OCI-LY3 (cell line): ENCODE results near the gene IFNA2.
A peak's percentile ranks its signal among the peaks of the same experiment; 100 is the strongest.
"Not testable (repeated sequence)": the region's sequence is repeated elsewhere in the genome, so short reads cannot be mapped to it uniquely, and the experiment has no call there.

Experiments
- H2AFZ ChIP-seq: fragments of 200-600, 300-600 bp; shearing (Covaris generic); 2 replicates; pipeline ENCODE4 v1.6.0; 2014; ENCODE audit warnings: antibody characterized with exemption, low read depth, low read length
- H3K27ac ChIP-seq: fragments of 200-600, 300-600 bp; sonication (generic); 2 replicates; pipeline ENCODE4 v1.5.1; 2014; ENCODE audit warnings: mild to moderate bottlenecking, low read length, moderate library complexity, mixed read lengths
- H3K27me3 ChIP-seq: fragments of 200-600, 300-600 bp; sonication (generic); 2 replicates; pipeline ENCODE4 v1.6.1; 2014; ENCODE audit warnings: low read depth, low read length, mixed read lengths
- H3K36me3 ChIP-seq: fragments of 200-600, 300-600 bp; sonication (generic); replicated peaks from 2 replicates; pipeline ENCODE3; 2014; ENCODE audit warnings: low read depth, low read length, mixed read lengths
- H3K4me1 ChIP-seq: fragments of 300-600, 200-600 bp; sonication (generic); 2 replicates; pipeline ENCODE4 v1.6.1; 2014; ENCODE audit warnings: low read length, mixed read lengths
- H3K4me2 ChIP-seq: fragments of 200-600, 300-600 bp; sonication (generic); 2 replicates; pipeline ENCODE4 v1.6.1; 2014; ENCODE audit warnings: low read length, mixed read lengths
- H3K4me3 ChIP-seq: fragments of 300-600, 200-600 bp; sonication (generic); 2 replicates; pipeline ENCODE4 v1.5.1; 2014; ENCODE audit warnings: antibody characterized with exemption, mild to moderate bottlenecking, low read length, moderate library complexity
- H3K79me2 ChIP-seq: fragments of 300-600, 200-600 bp; shearing (Covaris generic); 2 replicates; pipeline ENCODE4 v1.6.1; 2014; ENCODE audit warnings: mild to moderate bottlenecking, low read length, mixed read lengths
- H3K9ac ChIP-seq: fragments of 300-600, 200-600 bp; shearing (Covaris generic); 2 replicates; pipeline ENCODE4 v1.6.0; 2014; ENCODE audit warnings: mild to moderate bottlenecking, low read length, moderate library complexity
- H3K9me3 ChIP-seq: fragments of 200-600, 300-600 bp; shearing (Covaris generic); 2 replicates; pipeline ENCODE4 v1.6.1; 2014; ENCODE audit warnings: low read length, mixed read lengths; ENCODE audit not compliant: insufficient read depth
- H4K20me1 ChIP-seq: fragments of 200-600, 300-600 bp; sonication (generic); 2 replicates; pipeline ENCODE4 v1.6.1; 2016; ENCODE audit warnings: low read length, mixed read lengths; ENCODE audit not compliant: insufficient read depth
- CTCF ChIP-seq: fragments of 200-600, 300-600 bp; sonication (generic); IDR thresholded peaks from 2 replicates; pipeline ENCODE4 v1.5.1; 2014; ENCODE audit warnings: antibody characterized with exemption, low read length, low read depth
- EZH2phosphoT487 ChIP-seq: fragments of 200-600 bp; shearing (Covaris generic); IDR thresholded peaks from 2 replicates; pipeline ENCODE4 v1.6.1; 2018; ENCODE audit warnings: antibody characterized with exemption, mixed run types, low read depth

IFNA2 gene

DNA sequence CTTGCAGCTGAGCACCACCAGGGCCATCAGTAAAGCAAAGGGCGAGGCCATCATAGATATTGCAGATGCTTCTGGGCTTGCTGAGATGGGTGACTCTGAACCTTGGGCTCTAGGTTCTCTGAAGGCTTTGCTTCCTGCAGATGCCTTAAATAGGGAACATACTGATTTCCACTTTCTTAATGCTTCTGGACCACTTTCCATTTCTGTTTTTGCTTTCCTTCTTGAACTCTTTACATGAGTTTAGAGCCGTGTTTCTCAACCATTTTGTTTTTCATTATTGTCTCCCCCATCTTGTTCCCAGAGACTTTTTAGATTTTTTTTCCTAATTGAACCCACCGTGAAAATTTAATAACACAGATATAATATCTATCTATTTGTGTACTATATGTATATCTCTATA is 17.2 kb downstream of the IFNA2 start, which contains the start of gene IFNA13:
Gene IFNA13 (minus strand): TSS at position 101 of the 400 bp plus-strand sequence. CDS start 47 bp downstream, at position 54.
- Histone ChIP-seq H2AFZ (no peak within 1 kb of the TSS), H3K9ac (no peak within 1 kb of the TSS), H3K4me3 (no peak within 1 kb of the TSS), H3K4me1 (peaks cover 9% of the 10 kb centered on the region), H3K4me2 (no peak within 1 kb of the TSS), H3K36me3 (no peaks in the 10 kb centered on the region), H3K27me3 (peaks cover 79% of the 10 kb centered on the region), H3K27ac (no peak within 1 kb of the TSS), H3K9me3 (no peaks in the 10 kb centered on the region), H3K79me2 (no peaks in the 10 kb centered on the region), H4K20me1 (no peaks in the 10 kb centered on the region)
- TF ChIP-seq CTCF (no peak), EZH2phosphoT487 (no peak)

- peaks cover 78% of the 10 kb centered on the region for H3K27me3 ChIP-seq
- not testable (repeated sequence) for H3K27ac ChIP-seq, H3K36me3 ChIP-seq, H3K9me3 ChIP-seq, H3K79me2 ChIP-seq, H3K4me2 ChIP-seq, H3K4me1 ChIP-seq, H2AFZ ChIP-seq, H4K20me1 ChIP-seq, H3K9ac ChIP-seq, H3K4me3 ChIP-seq
These were observed 18.0 kb downstream of the IFNA2 start for GRCh38 chr9:21367169-21367568.

GRCh38 chr9:21362287-21362686 is 22.9 kb downstream of the IFNA2 start:
- no peaks in the 10 kb centered on the region for H3K79me2 ChIP-seq
- H3K9me3 ChIP-seq = no peaks in the 10 kb centered on the region
- H3K9ac ChIP-seq = no peak overlapping the region
- H3K36me3 ChIP-seq = no peaks in the 10 kb centered on the region
- H3K27ac ChIP-seq = no peak overlapping the region
- peaks cover 79% of the 10 kb centered on the region for H3K27me3 ChIP-seq
- TF ChIP-seq CTCF (no peak), EZH2phosphoT487 (no peak)
- peaks cover 17% of the 10 kb centered on the region for H3K4me1 ChIP-seq
- 0 out of 2 replicates have a peak, but pooled peaks cover 4% of the 10 kb centered on the region for H4K20me1 ChIP-seq
- no peak overlapping the region for H3K4me2 ChIP-seq
- H3K4me3 ChIP-seq = no peak overlapping the region
- H2AFZ ChIP-seq = no peak overlapping the region

DNA sequence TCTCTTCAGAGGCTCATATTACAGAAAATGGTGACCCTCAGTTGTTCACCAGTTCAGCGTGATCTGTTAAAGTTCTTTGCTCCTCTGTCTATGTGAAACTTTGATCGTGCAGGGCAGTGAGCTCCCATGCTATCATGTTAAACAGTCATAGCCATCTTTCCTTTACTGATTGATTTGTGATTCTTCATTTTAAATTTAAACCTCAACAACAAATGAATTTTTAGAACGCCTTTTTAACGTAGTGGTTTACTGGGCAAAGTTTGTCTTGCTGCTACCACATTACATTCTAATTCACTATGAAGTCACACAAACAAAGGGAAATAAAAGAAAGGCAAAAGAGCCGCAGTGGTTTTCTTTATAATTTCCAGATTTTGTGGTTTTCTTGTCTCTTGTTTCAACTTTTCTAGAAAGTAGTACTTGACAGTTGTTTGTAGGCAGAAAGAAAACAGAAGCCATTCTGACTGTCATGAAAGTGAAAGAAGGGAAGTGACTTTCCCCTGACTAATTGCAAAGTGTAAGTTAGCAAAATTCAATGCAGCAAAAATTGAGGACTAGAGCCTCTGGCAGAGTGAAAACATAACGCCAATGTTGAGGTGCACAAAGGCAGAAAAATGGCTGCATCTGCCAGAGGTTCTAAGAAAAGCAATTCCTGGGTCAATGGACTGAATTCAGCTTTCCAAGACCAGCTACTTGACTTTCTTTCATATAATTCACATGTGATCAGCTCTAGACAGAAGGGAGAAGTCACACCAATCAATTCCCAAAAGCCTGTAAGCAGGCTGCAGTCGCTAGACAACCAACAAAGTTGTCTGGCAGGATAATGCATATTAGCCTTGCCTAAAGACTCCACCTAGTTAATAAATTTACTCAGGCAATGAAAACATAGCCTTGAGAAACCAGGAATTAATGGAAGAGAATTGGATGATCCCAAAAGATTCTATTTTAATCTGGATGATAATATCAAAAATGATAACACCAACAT is 27.4 kb downstream of the IFNA2 start:
- 0 out of 2 replicates have a peak, but pooled peaks cover 4% of the 10 kb centered on the region for H4K20me1 ChIP-seq
- TF ChIP-seq EZH2phosphoT487 (no peak), CTCF (no peak)

More for the DNA sequence above, 27.4 kb downstream of the IFNA2 start:
- Histone ChIP-seq H3K4me1 (peaks cover 12% of the 10 kb centered on the region), H2AFZ (no peak overlapping the region), H3K36me3 (no peaks in the 10 kb centered on the region), H3K4me3 (peak overlapping the region; percentile 45), H3K27ac (no peak overlapping the region), H3K9ac (no peak overlapping the region), H3K27me3 (peaks cover 81% of the 10 kb centered on the region), H3K79me2 (no peaks in the 10 kb centered on the region), H3K9me3 (no peaks in the 10 kb centered on the region), H3K4me2 (peak overlapping the region; percentile 63)
